Activated CD4-positive, CD25-positive, alpha-beta regulatory T cell treated with anti-CD3 and anti-CD28 coated beads, Interleukin-2, amount 50 U/mL, for 24 hours (primary cell): ENCODE results near the gene LIMA1.

Experiments used
- ATAC-seq, 2 donors: fragments of 150-1000 bp; cut with Tn5 transposase; one replicate each; pipeline ENCODE4 v1.10.0; 2021; ENCODE audit warnings: mild to moderate bottlenecking in 1 of 2, moderate library complexity in 1 of 2

The LIMA1 gene

DNA sequence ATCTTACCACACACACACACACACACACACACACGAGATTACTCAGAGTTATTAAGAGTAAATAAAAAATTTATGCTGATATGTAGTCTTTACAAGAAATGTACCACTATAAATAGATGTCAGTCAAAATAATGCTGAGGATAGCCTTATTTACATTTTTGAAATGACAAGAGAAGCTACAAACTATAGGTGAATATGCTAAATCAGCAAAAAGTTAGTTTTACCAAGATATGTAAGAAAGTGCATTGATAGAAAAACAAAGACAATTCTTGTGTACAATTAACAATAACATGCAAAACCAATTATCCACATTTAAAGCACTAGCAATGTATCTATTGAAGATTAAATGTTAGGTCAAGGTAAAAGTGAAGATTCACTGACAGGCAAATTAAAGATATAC lies 69.3 kb downstream of the LIMA1 start:
- ATAC-seq, result peak in 1 of 2 donors; percentile 7

DNA sequence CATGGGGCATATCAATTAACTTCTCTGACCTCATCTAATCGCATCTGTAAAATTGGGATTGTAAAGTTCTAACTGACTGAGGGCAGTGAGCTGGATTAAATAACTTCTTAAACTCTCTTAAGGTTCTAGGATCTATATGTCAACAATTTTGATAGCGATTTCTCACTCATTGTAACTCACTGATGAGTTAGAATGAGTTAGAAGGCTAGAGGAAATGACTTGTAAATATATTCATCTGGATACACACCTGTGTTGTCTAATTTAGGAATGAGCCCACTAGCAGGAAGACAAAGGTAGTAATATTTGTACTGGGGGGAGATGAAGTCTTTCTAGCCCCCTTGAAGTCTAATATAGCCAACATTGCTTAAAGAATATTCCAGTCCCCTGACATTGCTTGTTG lies 69.9 kb downstream of the LIMA1 start:
- peak; percentile 25 to 69 for ATAC-seq

DNA sequence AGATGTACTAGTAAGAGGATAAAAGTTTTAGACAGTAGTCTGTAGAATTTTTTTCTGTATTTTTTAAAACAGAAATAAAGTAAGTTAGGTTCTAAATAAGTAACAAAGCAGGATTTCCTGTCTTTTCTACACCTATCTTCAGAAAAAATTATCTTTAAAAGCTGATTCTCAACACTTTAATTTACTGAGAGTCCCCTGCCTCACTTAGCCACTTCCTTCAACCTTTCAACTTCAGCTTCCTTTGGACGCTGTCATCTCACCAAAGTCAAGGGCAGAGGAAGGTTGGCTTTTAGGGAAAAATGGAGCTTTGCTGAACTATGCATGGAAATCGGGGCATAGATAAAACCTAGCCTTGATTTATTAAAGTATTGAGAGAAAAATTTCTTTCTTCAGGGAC lies 71.3 kb downstream of the LIMA1 start:
- no peak for ATAC-seq

DNA sequence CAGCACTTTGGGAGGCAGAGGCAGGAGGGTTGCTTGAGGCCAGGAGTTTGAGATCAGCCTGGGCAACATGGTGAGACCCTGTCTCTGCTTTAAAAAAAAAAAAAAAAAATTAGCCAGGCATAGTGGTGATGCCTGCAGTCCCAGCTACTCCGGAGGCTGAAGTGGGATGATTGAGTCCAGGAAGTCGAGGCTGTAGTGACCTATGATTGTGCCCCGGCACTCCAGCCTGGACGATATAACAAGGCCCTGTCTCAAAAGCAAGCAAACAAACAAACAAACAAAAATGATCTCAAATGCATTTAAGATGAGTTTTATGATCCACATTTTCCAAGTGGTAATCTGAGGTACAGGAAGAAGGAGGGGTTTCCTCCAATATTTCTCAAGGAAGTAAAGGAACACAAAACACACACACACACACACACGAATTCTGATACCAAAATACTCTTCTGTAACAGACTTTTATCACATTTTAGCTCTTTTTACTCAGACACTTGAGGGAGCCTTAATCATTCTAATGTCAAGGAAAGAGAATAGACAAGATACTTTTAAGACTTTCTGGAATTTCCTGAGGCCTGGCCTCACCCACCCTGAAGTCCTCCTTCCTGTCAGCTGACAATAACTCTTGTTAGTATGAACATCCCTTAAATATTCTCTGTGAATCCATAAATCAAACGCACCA lies 71.8 kb downstream of the LIMA1 start:
- ATAC-seq, result no peak

DNA sequence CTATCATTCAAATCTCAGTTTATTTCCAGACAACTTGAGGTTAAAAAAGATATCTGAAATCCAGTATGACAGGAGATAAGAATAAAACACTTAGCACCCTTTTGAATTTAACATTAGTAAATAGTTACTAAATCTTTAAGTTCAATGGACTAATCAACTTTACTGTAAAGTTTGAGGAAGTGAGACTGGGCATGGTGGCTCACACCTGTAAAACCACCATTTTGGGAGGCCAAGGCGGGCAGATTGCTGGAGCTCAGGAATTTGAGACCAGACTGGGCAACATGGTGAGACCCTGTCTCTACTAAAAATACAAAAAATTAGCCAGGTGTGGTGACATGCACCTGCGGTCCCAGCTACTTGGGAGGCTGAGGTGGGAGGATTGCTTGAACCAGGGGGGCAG lies 75.9 kb downstream of the LIMA1 start:
- ATAC-seq, result no peak

DNA sequence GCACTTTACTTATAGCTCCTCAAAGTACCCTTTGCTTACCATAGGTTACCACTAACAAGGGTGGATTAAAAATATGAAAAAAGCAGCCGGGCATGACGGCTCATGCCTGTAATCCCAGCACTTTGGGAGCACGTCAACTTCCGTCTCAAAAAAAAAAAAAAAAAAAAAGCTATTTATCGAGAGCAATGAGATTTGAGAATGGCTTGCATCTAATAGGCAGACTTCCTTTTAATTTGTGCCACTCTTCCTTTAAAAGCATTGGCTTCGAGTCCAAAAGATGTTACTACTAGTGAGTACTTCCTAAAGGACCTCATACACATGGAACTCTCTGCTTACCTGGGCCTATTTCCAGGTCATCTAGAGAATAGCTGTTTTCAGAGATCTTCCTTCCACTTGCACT lies 77.7 kb downstream of the LIMA1 start:
- ATAC-seq, result no peak

DNA sequence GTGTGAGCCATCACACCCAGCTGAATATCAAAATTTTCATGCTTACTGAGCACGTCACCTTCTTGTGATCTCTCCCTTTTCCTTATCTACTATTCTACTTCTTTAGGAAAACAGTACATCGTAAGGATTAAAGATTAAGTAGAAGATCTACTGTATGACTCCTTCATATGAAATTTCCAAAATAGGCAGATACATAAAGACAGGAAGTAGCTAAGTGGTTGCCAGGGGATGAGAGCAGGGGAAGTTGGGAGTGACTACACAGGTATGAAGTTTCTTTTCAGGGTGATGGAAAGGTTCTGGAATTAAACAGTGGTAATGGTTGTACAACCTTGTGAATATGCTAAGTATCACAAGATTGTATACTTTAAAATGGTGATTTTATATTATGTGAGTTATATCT lies 79.6 kb downstream of the LIMA1 start:
- ATAC-seq, result no peak

DNA sequence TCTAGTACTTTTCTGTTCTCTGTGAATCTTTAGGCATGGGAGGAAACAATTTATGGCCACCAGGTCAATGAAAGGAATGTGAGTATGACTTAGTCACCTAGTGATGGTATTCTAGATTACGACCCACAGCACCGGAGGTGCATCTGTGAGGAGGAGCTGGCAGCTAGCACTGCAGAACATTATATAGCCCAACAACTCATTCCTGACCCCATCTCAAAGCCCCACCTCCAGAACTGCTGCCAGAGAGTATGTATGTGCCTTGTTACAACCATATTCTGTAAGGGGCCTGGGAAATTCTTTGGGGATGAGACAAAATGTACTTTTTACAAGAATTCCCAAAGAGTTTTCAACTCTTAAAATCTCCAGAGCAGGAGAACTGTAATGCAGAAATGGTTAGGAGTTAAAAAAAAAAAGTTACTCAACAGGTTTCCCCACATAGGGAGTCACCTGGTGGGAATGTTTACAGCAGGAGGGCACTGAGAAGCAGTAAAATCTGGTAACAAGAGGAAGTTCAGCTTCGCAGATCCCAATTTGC lies 81.3 kb downstream of the LIMA1 start:
- no peak for ATAC-seq

DNA sequence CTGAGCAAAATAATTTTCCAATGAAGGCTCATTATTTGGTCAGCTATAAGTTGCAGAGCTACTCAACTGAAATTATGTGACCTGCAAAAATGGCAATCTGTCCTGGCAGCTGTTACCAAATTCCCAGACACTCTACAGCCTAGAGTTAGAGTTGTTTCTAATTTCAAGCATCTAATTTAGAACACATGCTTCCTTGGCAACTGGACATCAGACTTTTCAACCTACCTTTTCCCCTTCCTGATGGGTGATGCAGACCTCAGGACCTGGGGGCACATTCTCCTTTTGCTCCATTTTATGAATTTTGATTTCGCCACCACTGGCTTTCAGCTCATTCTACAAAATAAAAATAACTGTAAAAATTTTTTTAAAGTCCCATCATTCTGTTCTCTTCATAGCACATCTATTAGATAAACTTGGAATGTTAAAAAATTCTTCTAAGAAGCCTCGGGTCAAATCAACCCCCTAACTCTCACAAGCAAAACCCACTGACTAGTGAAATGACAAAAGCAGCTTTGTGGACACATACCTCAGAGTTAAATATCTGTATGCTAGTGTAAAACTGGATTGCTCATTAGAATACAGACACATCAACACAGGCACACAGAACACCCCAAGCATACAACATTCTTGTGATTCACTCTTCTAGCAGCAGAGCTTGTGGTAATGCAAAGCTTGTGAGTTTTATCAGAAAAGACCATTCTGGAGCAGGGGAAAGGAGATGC lies 82.6 kb downstream of the LIMA1 start:
- no peak for ATAC-seq

DNA sequence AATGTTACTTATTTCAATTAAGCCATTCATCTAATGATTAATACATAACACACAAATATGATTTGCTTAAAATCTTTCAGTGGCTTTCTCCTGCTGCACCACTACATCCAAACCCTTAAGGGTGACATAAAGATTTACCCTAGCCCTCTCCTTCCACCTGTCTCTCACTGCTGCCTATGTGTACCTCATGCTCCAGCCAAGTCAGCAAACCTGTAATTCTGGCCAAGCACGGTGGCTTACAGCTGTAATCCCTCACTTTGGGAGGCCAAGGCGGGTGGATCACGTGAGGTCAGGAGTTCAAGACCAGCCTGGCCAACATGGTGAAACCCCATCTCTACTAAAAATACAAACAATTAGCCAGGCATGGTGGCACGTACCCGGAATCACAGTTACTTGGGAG lies 84.5 kb downstream of the LIMA1 start:
- ATAC-seq, result no peak

DNA sequence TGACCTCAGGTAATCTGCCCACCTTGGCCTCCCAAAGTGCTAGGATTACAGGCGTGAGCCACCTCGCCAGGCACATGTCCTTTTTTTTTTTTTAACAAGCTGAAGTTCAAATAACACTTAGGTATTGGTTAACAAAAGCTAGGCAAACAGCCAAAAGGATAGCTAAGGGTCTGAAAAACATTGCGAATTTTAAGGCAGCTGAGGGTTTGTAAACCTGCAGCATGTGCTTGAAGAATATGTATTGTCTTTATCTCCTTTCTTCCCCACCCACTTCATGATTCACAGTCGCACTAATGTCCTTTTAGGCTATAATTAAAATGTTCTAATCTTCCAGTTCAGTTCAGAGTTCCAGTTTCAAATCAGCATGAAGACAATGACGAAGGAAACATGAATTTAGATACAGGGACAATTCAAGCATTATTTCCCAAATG lies 86.0 kb downstream of the LIMA1 start:
- no peak for ATAC-seq

DNA sequence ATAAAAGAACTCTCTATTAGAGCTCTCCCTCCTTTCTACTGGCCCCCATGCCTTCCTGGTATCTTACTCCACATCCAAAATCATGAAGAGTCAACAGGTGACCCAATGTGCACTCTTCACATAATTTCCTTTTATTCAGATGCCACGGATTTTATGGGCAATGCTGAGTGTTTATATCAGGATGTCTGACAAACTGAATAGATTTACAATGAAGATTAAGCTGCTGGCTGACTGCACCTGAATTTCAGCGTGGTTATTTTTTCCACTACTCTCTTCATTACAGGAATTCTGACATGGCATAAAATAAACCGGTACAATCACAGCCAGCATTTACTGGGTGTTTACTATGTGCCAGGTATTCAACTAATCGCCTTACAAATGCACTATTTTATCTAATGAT lies 86.8 kb downstream of the LIMA1 start:
- ATAC-seq, result no peak

DNA sequence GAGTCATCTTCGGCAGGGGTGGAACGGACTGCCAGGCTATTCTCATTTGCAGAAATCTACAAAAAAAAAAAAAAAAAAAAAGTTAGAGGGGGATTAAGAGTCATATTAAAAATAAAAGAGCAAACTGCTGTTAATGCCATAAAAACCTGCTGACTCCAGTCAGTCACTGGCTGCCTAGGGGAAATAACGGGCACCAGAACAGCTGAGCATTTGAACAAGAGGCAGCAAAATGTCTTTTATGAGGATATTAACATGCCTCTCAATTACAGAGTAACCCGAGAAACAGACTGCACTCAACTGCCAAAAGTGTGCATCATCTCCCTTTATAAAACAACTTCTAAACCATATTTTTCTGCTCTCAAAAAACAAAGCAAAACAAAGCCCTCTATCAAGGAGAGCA lies 87.5 kb downstream of the LIMA1 start:
- no peak for ATAC-seq

DNA sequence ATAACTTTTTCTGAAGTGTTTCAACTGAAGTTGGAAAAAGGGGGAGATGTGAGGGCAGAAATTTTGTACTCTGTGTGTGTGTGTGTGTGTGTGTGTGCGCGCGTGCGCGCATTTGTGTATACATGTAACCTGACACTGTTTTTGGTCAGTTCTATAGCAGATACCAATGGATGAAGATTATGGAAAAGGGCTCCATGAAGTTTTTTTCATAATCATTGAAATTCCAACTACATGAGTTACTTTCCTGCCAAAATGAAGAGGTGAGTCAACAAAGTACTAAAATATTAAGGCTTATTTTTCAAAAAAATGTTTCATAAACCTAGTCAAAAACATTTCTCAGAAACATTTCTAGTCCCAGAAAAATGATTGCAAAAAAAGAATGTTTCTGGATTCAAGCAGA lies 90.4 kb downstream of the LIMA1 start:
- ATAC-seq, result no peak

DNA sequence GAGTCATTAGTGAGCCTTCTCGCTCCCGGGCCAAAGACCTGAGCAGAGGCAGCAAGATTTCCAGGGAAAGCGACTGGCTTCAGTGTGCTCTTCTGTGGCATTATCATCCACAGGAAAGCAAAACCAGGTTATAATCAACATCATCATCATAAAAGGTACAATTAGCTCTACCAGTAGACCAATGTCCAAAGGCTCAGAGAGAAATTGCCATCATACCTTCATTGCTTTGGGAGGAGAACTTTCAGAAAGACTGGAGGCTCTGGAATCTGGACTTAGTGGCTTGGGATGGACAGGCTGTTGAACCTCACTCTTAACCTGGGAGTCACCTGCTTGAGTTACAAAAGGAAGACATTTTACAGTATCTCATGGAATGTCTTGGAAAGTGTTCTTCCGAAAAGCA lies 91.1 kb downstream of the LIMA1 start:
- no peak for ATAC-seq

DNA sequence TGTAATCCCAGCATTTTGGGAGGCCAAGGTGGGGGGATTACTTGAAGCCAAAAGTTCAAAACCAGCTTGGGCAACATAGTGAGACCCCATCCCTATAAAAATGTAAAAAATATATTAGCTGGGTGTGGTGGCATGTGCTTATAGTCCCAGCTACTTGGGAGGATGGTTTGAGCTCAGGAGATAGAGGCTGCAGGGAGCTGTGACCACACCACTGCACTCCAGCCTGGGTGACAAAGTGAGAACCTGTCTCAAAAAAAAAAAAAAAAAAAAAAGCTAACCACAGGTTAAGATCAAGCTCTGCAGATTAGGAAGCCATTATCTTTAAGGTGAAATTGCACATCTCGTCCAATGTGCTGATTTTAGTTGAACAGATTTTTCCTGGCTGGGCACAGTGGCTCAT lies 92.5 kb downstream of the LIMA1 start:
- ATAC-seq, result no peak

DNA sequence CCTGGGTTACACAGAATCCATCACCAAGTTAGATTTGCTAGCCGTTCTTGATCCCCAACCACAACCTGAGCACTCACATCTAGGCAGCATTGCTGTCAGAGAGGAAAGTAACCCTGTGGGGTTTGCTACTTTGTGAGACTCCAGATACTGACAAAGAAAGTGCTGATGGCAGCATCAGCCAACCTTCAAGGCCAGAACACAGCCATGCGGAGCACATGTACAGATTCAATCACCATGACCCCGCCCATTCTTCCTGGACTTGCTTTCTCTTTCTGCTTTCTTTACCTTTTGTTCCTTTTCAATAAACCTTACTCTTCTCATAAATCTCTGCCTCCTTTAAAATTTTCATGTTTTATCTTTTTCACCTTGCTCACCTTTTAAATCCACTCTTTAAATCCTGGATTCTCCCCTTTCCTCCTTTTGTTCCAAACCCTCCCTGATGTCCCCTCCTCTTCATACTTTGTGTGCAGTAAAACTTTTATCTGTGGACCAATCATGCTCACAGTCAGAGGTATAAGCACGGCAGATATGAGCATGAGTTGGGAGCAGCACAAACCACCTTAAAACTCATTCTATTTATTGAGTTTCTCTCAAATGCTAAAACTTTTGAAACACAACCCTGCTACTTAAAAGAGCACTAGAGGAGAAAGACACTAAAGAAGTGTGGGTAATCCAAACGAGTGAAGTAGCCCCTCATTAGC lies 94.3 kb downstream of the LIMA1 start:
- ATAC-seq, result peak in 1 of 2 donors; percentile 31

DNA sequence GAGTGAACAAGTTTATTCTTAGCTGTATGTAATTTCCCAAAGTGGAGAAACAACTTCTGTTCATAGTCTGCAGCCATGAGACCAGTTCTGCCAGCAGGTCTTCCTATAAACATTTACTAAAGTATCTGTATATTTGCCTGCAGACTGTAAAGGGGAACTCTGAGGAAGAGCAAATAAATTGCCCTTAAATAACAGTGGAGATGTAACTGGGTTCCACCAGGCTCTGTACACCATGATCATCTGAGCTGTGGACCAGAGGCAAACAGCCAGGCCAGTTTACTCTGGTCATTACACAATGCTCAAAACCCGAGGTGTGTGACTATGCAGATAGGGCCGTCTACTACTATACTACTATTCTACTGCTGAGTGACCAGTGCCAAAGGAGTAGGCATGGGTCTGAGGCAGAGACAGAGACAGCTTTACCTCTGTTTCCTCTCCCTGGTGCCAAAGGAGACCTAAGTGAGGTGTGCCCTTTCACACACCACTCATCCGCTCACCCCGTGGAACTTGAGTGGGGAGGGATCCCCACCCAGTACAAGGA lies 95.0 kb downstream of the LIMA1 start:
- no peak for ATAC-seq

DNA sequence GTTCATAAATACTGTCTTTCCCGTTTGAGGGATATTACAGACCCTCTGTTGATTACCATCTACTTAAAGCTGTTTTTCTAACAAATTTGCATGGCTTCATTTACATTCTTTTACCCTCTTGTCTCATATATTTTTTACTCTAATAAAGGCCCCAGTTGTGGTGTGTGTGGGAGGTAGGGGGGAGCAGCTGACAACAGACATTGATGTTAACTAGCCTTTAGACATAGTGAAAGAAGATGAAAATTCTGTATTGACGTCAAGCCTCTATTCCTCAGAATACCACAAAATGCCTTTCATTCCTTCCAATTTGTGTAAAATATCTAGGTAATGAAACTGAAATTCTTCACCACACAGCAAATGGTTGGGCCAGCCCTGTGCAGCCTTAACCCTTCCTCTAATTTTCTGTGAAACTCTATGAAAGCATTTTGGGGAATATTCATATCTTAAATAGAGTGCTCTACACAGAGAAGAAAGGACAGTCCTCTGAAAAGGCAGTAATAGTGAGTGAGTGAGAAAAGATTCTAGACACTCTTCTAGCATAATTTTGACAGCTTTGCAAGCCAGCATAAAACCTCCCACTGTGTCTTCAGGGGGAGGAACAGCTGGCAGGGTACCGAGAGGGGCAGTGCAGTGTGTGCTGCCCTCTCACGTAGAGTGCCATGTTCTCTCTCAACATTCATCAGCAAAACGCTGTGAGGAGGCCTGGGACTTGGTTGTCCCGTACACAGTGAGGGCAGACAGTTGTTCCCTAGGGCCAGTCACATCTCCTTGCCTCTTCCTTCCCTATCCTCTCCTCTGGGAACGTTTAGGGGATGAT lies 96.0 kb downstream of the LIMA1 start:
- ATAC-seq, result peak; percentile 84 to 86

DNA sequence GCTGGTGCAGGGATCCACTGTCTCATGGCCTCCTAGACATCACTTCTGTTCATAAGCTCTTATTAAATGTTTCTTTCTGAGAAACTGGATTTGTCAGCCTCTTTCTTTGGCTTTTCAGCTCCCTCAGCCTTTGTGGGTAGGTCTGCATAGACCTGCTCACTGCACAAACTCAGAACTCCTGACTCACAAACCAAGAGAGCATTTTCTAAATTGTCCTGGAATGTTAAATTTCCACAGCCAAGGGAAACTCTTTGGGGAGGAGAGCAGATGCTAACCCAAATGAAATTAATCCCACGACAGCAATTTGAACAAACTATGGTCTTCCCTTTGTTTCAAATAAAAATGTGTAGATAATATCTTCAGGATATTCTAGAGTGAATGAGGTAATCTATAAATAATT lies 96.6 kb downstream of the LIMA1 start:
- no peak for ATAC-seq

DNA sequence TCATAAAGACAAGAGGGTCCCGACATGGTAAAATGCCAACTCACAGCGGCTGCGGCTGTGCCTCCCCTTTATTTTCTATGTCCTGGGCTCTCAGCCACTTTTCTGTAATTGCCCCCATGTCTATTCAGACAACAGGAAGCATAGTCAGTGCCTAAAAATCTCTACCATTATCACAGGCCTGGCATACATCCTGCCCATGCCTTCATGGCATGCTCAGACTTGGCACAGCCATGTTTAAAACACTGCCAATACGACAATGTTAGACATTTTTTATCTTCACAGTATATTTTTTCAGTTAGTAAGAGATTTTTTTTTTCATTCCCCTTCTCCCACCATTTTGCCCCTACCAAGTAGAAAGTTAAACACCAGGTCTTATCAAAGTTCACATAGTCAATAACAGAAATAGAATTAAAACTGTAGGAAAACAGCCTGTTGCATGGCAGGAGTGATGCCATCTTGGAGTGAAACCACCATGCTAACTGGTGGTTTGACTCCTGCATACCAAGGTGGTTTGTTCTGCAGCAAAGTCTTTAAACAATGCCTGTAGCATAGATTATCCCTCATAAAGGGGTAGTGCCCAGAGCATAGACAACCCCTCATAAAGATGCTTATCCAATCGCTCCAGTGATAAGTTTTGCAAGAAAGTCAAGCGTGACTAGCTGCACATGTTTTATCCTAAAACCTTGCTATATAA lies 97.2 kb downstream of the LIMA1 start:
- ATAC-seq, result no peak

DNA sequence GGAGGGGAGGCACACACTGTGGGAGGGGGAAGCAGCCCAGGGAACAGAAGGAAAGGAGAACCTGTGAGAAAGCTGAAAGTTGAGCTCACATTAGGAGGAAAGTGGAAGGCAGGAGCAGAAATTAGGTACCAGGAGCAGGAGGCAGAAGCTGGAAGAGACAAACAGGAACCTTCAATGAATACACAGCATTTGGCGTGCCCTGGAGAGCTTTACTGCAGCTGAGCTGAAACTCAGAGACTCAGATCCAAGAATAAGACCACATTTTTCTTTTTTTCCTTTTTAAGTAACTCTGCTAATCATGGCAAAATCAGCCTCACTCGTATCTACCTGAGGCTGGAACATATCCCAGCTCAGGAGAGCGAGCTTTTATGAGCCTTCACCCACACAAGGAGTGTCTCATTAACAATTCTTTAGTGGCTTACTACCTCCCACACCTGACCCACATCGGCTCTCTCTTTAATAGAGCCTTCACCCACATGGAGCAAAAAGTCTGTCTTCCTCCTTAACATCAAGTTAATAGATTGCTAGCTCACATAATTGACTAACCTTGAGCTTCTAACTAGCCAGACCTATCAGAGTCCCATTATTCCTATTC lies 97.9 kb downstream of the LIMA1 start:
- no peak for ATAC-seq
